ENCODE measurements around the gene PAOX. TPM values are rescaled to one million over a fixed set of nuclear protein-coding genes. Genes with fewer than 3 reads are reported as not detected.

PAOX gene
- total RNA-seq, 1 donor from 2014 or later: 16.9 TPM

- Histone ChIP-seq H3K4me1 (no peaks in the 10 kb centered on the region), H3K4me3 (no peak overlapping the region), H3K9me3 (no peaks in the 10 kb centered on the region), H3K27me3 (no peaks in the 10 kb centered on the region), H3K27ac (no peak overlapping the region), H3K36me3 (peaks cover 4 to 8% of the 10 kb centered on the region in 2 donors)
- no peak for DNase-seq (ENCODE audit: extremely low spot score in 2 of 2)
- TF ChIP-seq POLR2AphosphoS5 (IDR thresholded peaks at IDR 0.05; ENCODE audit: insufficient read depth in 1 of 2, low read depth in 1 of 2): no peak
- no peak for TF ChIP-seq POLR2A (IDR thresholded peaks at IDR 0.05)
- TF ChIP-seq CTCF (IDR thresholded peaks at IDR 0.05): no peak
- intact Hi-C loops (cut with DNase I): no loop called here
Measured at GRCh38 chr10:133418289-133418993, 39.4 kb downstream of the PAOX start.

GRCh38 chr10:133419211-133419950, 40.3 kb downstream of the PAOX start:
- Histone ChIP-seq H3K9me3 (no peaks in the 10 kb centered on the region), H3K4me1 (no peaks in the 10 kb centered on the region), H3K36me3 (peaks cover 3 to 4% of the 10 kb centered on the region in 2 donors), H3K27ac (no peak overlapping the region), H3K4me3 (no peak overlapping the region), H3K27me3 (no peaks in the 10 kb centered on the region)
- no peak for DNase-seq (ENCODE audit: extremely low spot score in 2 of 2)
- intact Hi-C loops (cut with DNase I): no loop called here
- no peak for TF ChIP-seq CTCF (IDR thresholded peaks at IDR 0.05)
- TF ChIP-seq POLR2A (IDR thresholded peaks at IDR 0.05): no peak
- TF ChIP-seq POLR2AphosphoS5 (IDR thresholded peaks at IDR 0.05; ENCODE audit: insufficient read depth in 1 of 2, low read depth in 1 of 2): no peak

- no peaks in the 10 kb centered on the region for H3K27me3 ChIP-seq
- H3K4me1 ChIP-seq: no peaks in the 10 kb centered on the region
- no peak for DNase-seq (ENCODE audit: extremely low spot score in 2 of 2)
- H3K9me3 ChIP-seq: no peaks in the 10 kb centered on the region
- no peak overlapping the region for H3K4me3 ChIP-seq
- intact Hi-C loops (cut with DNase I): no loop called here
- peaks cover 0 to 4% of the 10 kb centered on the region in 2 donors for H3K36me3 ChIP-seq
- TF ChIP-seq POLR2A (IDR thresholded peaks at IDR 0.05) (no peak), CTCF (IDR thresholded peaks at IDR 0.05) (no peak), POLR2AphosphoS5 (IDR thresholded peaks at IDR 0.05; ENCODE audit: insufficient read depth in 1 of 2, low read depth in 1 of 2) (no peak)
- H3K27ac ChIP-seq: no peak overlapping the region
Measured at GRCh38 chr10:133420028-133420427, 41.0 kb downstream of the PAOX start.

- Histone ChIP-seq H3K36me3 (peaks cover 0 to 4% of the 10 kb centered on the region in 2 donors), H3K27me3 (no peaks in the 10 kb centered on the region), H3K9me3 (no peaks in the 10 kb centered on the region), H3K4me3 (no peak overlapping the region), H3K4me1 (no peaks in the 10 kb centered on the region), H3K27ac (no peak overlapping the region)
- TF ChIP-seq CTCF (IDR thresholded peaks at IDR 0.05): no peak
- no peak for TF ChIP-seq POLR2AphosphoS5 (IDR thresholded peaks at IDR 0.05; ENCODE audit: insufficient read depth in 1 of 2, low read depth in 1 of 2)
- TF ChIP-seq POLR2A (IDR thresholded peaks at IDR 0.05): no peak
- no peak for DNase-seq (ENCODE audit: extremely low spot score in 2 of 2)
- intact Hi-C loops (cut with DNase I): no loop called here
Measured at GRCh38 chr10:133420579-133420978, 41.5 kb downstream of the PAOX start.
